ENCODE measurements around the gene EIF3CL. TPM values are rescaled to one million over a fixed set of nuclear protein-coding genes. Genes with fewer than 3 reads are reported as not detected.
"Not testable (repeated sequence)": the region's sequence is repeated elsewhere in the genome, so short reads cannot be mapped to it uniquely, and the experiment has no call there.

Gene EIF3CL, protein sequence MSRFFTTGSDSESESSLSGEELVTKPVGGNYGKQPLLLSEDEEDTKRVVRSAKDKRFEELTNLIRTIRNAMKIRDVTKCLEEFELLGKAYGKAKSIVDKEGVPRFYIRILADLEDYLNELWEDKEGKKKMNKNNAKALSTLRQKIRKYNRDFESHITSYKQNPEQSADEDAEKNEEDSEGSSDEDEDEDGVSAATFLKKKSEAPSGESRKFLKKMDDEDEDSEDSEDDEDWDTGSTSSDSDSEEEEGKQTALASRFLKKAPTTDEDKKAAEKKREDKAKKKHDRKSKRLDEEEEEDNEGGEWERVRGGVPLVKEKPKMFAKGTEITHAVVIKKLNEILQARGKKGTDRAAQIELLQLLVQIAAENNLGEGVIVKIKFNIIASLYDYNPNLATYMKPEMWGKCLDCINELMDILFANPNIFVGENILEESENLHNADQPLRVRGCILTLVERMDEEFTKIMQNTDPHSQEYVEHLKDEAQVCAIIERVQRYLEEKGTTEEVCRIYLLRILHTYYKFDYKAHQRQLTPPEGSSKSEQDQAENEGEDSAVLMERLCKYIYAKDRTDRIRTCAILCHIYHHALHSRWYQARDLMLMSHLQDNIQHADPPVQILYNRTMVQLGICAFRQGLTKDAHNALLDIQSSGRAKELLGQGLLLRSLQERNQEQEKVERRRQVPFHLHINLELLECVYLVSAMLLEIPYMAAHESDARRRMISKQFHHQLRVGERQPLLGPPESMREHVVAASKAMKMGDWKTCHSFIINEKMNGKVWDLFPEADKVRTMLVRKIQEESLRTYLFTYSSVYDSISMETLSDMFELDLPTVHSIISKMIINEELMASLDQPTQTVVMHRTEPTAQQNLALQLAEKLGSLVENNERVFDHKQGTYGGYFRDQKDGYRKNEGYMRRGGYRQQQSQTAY
- polyA plus RNA-seq (2012; ENCODE audit: insufficient read depth, insufficient read length), result 92.8 TPM

DNA sequence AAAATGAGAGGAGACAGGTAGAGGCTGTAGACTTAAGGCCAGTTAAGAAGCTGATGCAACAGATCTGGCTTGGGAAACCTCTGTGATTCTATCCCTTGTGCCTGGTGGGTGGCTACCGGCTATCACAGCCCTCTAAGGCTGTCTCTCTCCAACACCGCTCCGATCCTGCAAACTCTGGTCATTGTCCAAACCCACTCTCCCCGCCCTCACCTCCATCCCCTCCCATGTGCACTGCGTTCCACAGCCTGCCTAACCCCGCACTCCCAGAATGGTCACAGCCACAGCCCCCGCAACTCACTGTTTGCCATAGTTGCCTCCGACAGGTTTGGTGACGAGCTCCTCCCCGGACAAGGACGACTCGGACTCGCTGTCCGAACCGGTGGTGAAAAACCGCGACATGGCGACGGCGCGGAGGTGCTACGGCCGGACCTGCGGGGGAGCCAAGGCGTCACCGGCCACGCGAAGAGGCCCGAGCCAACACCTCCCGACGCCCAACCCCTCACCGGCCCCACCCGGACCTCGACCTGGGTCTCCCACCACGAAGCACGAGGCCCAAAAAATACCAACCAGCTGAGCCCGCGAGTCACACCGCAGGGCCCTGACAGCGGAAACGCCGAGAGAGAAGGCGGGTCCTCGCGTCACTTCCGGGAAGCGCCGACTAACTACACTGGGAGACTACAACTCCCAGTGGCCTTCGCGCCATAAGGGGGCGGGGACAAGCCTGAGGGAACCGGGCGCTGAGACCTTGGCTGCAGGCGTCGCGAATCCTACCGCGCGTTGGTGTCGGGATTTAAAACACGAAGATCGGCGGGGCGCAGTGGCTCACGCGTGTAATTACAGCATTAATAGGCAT lies at the start of gene EIF3CL:
Gene EIF3CL, minus strand, starts transcription at position 622 of the 853 bp plus-strand sequence. Its CDS starts 223 bp downstream, at position 399.
- peak within 1 kb of the TSS; percentile 41 for H3K4me3 ChIP-seq (ENCODE audit: low read length)
- DNase-seq (ENCODE audit: low read depth, low spot score), result not testable (repeated sequence)

DNA sequence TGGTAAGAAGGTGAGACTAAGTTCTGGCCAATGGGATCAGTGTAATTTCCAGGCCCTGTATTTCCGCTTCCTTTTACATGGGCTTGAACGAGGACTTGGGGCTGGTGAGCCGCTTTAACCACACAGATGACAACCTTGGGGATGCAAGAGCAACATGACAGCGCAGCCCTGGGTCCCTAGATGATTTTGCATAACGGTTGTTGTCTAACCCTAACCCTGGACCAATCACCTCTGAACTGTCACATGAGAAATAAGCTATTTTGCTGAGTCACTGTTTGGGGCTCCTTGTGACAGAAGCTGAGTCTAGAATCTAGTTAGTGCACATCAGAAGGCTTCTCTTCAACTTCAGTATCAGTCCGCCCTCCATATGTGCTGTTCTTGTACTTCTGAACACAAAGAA lies 43.4 kb upstream of the EIF3CL start:
- not testable (repeated sequence) for DNase-seq (ENCODE audit: low read depth, low spot score)

DNA sequence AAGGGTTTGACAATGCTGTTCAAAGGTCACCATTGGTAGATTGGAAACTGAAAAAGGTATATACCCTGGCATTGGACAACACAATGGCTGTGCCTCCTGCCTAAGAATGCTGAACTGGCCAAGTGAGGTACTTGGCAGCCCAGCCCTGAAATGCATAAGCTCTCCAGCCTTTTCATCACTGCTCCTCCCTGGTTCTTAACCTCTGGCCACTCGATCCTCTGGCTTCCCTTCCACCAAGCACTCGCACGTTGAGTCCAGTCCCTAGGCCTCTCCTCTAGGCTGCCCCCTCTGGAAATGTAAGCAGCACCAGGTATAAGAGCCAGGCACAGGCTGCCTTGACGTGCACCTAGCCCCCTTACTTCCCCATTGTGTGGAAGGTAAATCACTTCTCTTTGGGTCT lies 42.7 kb upstream of the EIF3CL start:
- not testable (repeated sequence) for DNase-seq (ENCODE audit: low read depth, low spot score)

More for the DNA sequence above, 43.4 kb upstream of the EIF3CL start:
- H3K4me3 ChIP-seq (ENCODE audit: low read length), result not testable (repeated sequence)

DNA sequence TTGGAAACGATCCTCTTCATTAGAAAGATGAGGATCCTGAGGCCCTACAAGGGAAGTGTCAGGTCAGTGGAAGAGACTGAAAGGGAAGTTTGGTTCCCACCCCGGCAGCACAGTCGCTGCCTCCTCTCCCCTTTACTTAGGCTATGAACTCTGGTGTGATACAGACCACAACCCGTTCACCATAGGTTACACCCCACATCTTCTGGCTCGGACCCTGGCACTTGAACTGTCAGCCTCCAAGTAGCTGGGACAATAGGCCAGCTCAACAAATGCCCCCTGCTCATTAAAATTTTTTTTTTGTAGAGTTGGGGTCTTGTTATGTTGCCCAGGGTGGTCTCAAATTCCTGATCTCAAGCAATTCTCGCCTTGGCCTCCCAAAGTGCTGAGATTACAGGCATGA lies 40.3 kb upstream of the EIF3CL start:
- DNase-seq (ENCODE audit: low read depth, low spot score); H3K4me3 ChIP-seq (ENCODE audit: low read length): not testable (repeated sequence)

More for the DNA sequence above, 42.7 kb upstream of the EIF3CL start:
- not testable (repeated sequence) for H3K4me3 ChIP-seq (ENCODE audit: low read length)

DNA sequence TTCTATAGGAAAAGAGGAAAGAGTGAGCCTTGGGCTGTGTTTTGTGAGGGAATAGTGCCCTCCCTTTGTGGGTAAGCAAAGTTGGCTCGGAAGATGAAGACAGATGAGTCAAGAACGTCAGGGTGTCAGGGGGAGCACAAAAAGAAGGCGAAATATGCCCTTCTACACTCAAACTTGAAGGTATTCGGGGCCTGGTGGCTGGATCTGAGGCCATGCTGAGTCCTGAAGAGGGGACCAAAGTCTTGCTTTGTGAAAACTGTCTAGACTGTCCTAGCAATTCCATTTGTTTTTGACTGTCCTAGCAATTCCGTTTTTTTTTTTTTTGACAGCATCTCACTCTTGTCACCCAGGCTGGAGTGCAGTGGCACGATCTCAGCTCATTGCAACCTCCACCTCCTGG lies 35.3 kb upstream of the EIF3CL start:
- not testable (repeated sequence) for H3K4me3 ChIP-seq (ENCODE audit: low read length); DNase-seq (ENCODE audit: low read depth, low spot score)

DNA sequence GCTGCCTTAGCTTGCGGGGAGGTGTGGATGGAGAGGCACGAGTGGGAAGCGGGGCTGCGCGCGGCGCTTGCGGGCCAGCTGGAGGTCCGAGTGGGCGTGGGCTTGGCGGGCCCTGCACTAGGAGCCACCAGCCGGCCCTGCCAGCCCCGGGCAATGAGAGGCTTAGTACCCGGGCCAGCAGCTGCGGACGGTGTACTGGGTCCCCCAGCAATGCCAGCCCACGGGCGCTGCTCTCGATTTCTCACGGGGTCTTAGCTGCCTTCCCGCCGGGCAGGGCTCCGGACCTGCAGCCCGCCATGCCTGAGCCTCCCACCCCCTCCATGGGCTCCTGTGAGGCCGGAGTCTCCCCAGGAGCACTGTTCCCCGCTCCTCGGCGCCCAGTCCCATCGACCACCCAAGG lies 31.7 kb upstream of the EIF3CL start:
- not testable (repeated sequence) for DNase-seq (ENCODE audit: low read depth, low spot score); H3K4me3 ChIP-seq (ENCODE audit: low read length)

DNA sequence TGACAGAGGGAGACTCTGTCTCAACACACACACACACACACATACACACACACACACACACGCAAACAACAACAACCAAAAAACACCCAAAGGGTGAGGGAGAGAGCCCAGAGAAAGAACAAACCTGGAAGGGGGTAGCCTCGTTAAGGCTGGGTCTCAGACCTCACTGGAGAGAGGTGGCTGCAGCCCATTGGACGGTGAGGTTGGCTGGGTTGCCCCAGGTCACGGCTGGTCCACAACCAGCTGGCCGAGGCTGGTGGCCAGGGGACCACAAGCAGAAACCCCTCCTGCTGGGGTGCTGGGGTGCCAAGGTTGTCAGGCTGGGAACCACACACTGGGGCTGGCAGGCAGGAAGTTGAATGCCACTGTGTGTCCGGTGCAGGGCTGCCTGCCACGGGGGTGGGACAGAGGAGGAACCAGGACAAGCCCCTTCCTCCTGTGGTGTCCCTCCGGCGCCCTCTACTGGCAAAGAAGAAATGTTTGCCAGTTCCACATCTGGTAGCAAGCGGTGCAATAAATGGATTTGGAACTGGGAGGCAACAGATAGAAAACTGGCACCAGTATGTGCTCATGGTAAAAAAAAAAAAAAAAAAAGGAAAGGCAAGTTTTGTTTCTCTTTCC lies 22.5 kb upstream of the EIF3CL start:
- DNase-seq (ENCODE audit: low read depth, low spot score); H3K4me3 ChIP-seq (ENCODE audit: low read length): not testable (repeated sequence)

DNA sequence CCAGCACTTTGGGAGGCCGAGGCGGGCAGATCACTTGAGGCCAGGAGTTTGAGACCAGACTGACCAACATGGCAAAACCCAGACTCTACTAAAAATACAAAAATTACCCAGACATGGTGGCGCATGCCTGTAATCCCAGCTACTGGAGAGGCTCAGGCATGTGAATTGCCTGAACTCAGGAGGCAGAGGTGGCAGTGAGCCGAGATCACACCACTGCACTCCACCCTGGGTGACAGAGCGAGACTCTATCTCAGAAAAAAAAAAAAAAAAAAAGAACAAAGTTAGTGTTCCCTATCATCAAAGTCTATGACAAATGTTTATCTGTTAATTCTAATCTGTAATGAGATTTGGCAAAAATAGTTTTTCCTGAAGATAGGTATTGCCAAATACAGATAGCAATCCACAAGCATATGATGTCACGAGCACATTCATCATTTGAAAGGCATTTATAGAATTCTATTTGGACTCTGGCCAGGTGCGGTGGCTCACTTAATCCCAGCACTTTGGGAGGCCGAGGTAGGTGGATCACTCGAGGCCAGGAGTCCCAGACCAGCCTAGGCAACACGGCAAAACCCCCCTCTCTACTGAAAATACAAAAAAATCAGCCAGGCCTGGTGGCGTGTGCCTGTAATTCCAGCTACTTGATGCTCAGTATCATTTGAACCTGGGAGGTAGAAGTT lies 17.6 kb upstream of the EIF3CL start:
- DNase-seq (ENCODE audit: low read depth, low spot score); H3K4me3 ChIP-seq (ENCODE audit: low read length): not testable (repeated sequence)

DNA sequence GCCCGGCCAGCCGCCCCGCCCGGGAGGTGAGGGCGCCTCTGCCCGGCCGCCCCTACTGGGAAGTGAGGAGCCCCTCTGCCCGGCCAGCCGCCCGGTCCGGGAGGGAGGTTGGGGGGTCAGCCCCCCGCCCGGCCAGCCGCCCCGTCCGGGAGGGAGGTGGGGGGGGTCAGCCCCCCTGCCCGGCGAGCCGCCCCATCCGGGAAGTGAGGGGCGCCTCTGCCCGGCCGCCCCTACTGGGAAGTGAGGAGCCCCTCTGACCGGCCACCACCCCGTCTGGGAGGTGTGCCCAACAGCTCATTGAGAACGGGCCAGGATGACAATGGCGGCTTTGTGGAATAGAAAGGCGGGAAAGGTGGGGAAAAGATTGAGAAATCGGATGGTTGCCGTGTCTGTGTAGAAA lies 13.4 kb upstream of the EIF3CL start:
- H3K4me3 ChIP-seq (ENCODE audit: low read length); DNase-seq (ENCODE audit: low read depth, low spot score): not testable (repeated sequence)

DNA sequence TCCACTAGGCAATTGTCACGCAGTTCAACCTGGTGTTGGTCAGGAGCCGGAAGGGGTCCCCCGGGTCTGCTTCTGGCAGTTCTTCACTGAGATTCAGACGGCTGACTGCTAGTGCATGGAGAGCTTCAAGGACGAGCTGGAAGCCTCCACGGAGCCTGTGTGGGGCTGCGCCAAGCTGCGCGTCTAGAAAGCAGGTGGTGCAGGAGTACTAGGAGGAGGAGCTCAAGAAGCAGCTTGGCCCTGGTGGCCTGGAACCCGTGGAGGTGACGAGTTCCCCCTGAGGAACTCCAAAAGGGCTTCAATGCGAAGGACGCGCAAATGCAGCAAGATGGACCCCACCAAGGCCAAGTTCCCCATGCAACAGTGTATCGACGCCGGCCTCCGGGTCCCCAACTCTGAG lies 10.9 kb upstream of the EIF3CL start:
- not testable (repeated sequence) for DNase-seq (ENCODE audit: low read depth, low spot score); H3K4me3 ChIP-seq (ENCODE audit: low read length)

DNA sequence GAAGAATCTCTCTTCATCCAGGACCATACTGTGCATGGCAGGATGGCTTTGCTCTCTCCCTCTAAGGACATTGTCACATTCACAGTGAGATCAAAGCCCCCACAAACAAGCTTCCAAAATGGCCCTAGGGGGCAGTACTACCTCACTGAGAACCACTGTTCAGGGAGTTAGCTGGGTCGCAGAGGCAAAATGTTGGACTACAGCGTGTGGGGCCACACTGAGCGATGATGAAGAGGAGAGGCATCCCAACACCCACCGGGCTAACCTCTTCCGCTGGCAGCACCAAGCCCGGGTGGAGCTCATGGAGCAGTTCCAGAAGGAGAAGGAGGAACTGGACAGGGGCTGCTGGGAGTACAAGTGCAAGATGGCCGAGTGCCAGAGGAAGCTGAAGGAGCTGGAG lies 9.9 kb upstream of the EIF3CL start:
- not testable (repeated sequence) for DNase-seq (ENCODE audit: low read depth, low spot score); H3K4me3 ChIP-seq (ENCODE audit: low read length)

DNA sequence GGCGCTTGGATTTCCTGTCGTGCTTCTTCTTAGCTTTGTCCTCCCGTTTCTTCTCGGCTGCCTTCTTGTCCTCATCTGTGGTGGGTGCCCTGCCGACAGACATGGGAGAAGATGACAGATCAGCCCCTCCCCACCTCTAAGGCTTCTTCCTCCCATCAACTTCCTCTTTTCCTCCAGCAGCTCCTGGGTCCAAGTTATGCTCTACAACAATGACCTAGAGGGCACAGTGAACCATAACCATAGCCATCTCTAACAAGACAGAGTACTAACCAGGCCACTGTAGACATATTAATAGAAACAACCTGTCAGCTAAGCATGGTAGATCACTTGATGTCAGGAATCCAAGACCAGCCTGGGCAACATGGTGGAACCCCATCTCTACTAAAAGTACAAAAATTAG lies 11.6 kb downstream of the EIF3CL start:
- not testable (repeated sequence) for DNase-seq (ENCODE audit: low read depth, low spot score)

DNA sequence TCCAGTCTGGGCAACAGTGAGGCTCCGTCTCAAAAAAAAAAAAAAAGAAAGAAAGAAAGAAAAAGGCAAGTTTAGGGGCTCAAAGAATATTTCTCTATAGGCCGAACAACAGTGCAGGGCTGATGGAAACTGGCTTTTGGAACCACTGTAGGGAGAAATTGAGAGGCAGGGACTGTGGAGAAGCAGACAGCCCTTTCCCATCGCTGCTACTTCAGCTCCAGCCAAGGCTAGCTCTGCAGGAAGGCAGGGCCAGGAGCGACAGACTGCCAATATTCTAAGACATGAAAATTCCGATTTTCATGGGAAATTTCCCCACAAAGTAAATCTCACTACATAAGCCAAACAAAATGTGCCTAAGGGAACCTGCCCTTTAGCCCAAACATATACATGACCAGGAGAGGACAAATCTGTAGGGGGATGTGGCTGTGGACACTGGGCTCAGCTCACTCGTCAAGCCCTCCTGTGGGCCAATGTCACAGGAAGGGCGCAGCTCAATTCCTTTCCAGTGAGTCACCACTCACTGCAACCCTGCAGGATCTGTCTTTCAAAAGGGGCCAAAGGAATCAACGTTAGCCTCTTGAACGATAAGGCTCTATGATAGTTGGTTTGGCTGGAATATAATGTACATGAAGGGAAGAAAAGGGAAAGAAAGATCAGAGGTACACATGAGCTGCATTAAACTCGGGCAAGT lies 21.3 kb downstream of the EIF3CL start:
- not testable (repeated sequence) for DNase-seq (ENCODE audit: low read depth, low spot score); H3K4me3 ChIP-seq (ENCODE audit: low read length)

More for the DNA sequence above, 11.6 kb downstream of the EIF3CL start:
- H3K4me3 ChIP-seq (ENCODE audit: low read length), result not testable (repeated sequence)

DNA sequence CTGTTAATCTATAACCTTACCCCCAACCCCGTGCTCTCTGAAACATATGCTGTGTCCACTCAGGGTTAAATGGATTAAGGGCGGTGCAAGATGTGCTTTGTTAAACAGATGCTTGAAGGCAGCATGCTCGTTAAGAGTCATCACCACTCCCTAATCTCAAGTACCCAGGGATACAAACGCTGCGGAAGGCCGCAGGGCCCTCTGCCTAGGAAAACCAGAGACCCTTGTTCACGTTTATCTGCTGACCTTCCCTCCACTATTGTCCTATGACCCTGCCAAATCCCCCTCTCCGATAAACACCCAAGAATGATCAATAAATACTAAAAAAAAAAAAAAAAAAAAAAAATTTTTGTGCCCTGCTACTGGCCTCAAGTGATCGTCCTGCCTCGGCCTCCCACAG lies 25.8 kb downstream of the EIF3CL start:
- not testable (repeated sequence) for H3K4me3 ChIP-seq (ENCODE audit: low read length); DNase-seq (ENCODE audit: low read depth, low spot score)

DNA sequence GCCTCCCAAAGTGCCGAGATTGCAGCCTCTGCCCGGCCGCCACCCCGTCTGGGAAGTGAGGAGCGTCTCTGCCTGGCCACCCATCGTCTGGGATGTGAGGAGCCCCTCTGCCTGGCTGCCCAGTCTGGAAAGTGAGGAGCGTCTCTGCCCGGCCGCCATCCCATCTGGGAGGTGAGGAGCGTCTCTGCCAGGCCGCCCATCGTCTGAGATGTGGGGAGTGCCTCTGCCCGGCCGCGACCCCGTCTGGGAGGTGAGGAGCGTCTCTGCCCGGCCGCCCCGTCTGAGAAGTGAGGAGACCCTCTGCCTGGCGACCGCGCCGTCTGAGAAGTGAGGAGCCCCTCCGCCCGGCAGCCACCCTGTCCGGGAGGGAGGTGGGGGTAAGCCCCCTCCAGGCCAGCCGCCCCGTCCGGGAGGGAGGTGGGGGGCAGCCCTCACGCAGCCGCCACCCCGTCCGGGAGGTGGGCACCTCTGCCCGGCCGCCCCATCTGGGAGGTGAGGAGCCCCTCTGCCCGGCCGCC lies 26.5 kb downstream of the EIF3CL start:
- DNase-seq (ENCODE audit: low read depth, low spot score); H3K4me3 ChIP-seq (ENCODE audit: low read length): not testable (repeated sequence)

DNA sequence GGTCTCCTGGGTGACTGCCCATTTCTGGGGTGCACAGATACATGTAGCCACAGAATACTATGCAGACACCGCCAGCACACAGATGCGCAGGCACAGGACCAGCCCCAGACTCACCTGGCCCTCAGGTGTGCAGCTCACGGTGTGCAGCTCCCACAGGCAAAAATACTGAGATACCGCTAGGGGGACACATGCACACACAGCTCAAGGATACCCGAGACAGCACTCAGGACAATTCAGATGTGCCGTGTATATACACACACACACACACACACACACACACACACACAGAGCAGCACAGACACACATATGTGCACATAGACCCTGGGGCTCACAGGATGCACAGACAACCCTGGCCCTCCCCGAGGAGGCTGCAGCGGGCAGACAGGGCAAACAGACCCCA lies 28.5 kb downstream of the EIF3CL start:
- not testable (repeated sequence) for DNase-seq (ENCODE audit: low read depth, low spot score); H3K4me3 ChIP-seq (ENCODE audit: low read length)

DNA sequence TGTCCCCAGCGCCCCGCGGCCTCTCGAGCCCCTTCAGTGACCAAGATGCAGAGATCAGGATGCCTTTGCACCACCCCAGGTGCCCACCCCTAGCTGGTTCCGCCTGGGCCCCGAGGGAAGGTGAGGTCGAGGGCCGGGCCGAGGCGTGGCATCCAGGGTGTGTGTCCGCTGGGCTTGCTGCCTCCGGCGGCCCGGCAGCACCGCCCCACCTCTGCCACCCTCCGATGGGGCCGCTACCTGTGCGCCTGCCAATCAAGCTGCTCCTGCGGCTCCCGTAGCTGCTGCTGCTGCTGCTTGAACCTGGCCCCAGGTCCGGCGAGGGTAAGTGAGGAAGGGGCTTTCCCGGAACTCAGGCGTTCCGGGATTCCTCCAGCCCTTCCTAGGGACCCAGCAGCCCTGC lies 29.4 kb downstream of the EIF3CL start:
- not testable (repeated sequence) for H3K4me3 ChIP-seq (ENCODE audit: low read length); DNase-seq (ENCODE audit: low read depth, low spot score)

All from Jurkat, Clone E6-1 (cell line).